ENCODE data around the gene SNX20. TPM values are rescaled to one million over a fixed set of nuclear protein-coding genes. Genes with fewer than 3 reads are reported as not detected.
A peak's percentile ranks its signal among the peaks of the same experiment; 100 is the strongest.

Gene SNX20
- total and polyA plus RNA-seq, 2 of the 13 experiments (the other 11 are each of a cell fraction or from before 2014, with no cell fraction given), result not detected

- TF ChIP-seq ZNF274 (CRISPR knock-in tag; IDR thresholded peaks at IDR 0.05), result peak; percentile 27; the same call in 1 of the 2 replicates
- no peak for TF ChIP-seq GABPA (IDR thresholded peaks at IDR 0.05; ENCODE audit: low read depth, low read length)
- peak; percentile 13; the same call in 1 of the 2 replicates for TF ChIP-seq GABPA (CRISPR knock-in tag; IDR thresholded peaks at IDR 0.05; ENCODE audit: low read depth)
- peak; percentile 23; the same call in 1 of the 2 replicates for TF ChIP-seq ZNF768 (CRISPR knock-in tag; IDR thresholded peaks at IDR 0.05)
- TF ChIP-seq RXRA (CRISPR knock-in tag; IDR thresholded peaks at IDR 0.05), result no peak
- no peak for TF ChIP-seq HHEX (CRISPR knock-in tag; IDR thresholded peaks at IDR 0.05)
- TF ChIP-seq ADNP (CRISPR knock-in tag; IDR thresholded peaks at IDR 0.05), result no peak
- TF ChIP-seq ZSCAN21 (CRISPR knock-in tag; IDR thresholded peaks at IDR 0.05; ENCODE audit: borderline replicate concordance), result 0 out of 2 replicates have a peak, but pooled peaks have one; percentile 24
- TF ChIP-seq ZNF543 (CRISPR knock-in tag; IDR thresholded peaks at IDR 0.05), result no peak
- TF ChIP-seq SMARCC2 (IDR thresholded peaks at IDR 0.05), result no peak
- peak; percentile 32; the same call in 1 of the 2 replicates for TF ChIP-seq ZSCAN25 (CRISPR knock-in tag; IDR thresholded peaks at IDR 0.05)
- no peak for TF ChIP-seq POGK (CRISPR knock-in tag; conservative IDR thresholded peaks at IDR 0.05)
- TF ChIP-seq ZNF296 (CRISPR knock-in tag; conservative IDR thresholded peaks at IDR 0.05), result no peak
- TF ChIP-seq ZNF343 (CRISPR knock-in tag; IDR thresholded peaks at IDR 0.05), result 0 out of 2 replicates have a peak, but pooled peaks have one; percentile 35
- TF ChIP-seq ZNF704 (CRISPR knock-in tag; IDR thresholded peaks at IDR 0.05; ENCODE audit: borderline replicate concordance), result 0 out of 2 replicates have a peak, but pooled peaks have one; percentile 47
- TF ChIP-seq IKZF5 (CRISPR knock-in tag; IDR thresholded peaks at IDR 0.05), result 0 out of 2 replicates have a peak, but pooled peaks have one; percentile 47
- peak; percentile 69 for TF ChIP-seq SALL1 (CRISPR knock-in tag; IDR thresholded peaks at IDR 0.05)
- peak; percentile 50; the same call in 1 of the 2 replicates for TF ChIP-seq PATZ1 (CRISPR knock-in tag; IDR thresholded peaks at IDR 0.05)
- peak; percentile 77; the same call in 1 of the 2 replicates for TF ChIP-seq ZMYM3 (CRISPR knock-in tag; IDR thresholded peaks at IDR 0.05)
- no peak for TF ChIP-seq ZFP37 (CRISPR knock-in tag; IDR thresholded peaks at IDR 0.05; ENCODE audit: borderline replicate concordance)
- TF ChIP-seq SRY (CRISPR knock-in tag; IDR thresholded peaks at IDR 0.05), result no peak
- peak; percentile 15; the same call in 1 of the 2 replicates for TF ChIP-seq ZMYM2 (CRISPR knock-in tag; IDR thresholded peaks at IDR 0.05)
- no peak for TF ChIP-seq HNRNPUL1 (IDR thresholded peaks at IDR 0.05; ENCODE audit: low read depth, low read length)
- peak; percentile 36; the same call in 1 of the 2 replicates for TF ChIP-seq ZNF225 (CRISPR knock-in tag; IDR thresholded peaks at IDR 0.05)
- TF ChIP-seq TCF7L2 (IDR thresholded peaks at IDR 0.05; ENCODE audit: low read depth, low read length), result no peak
- TF ChIP-seq ZNF747 (CRISPR knock-in tag; IDR thresholded peaks at IDR 0.05; ENCODE audit: borderline replicate concordance), result no peak
These were observed 15.8 kb downstream of the SNX20 start (continued) for GRCh38 chr16:50665128-50665878.

Measured in HepG2 (cell line).